HG03571 (cell line): ENCODE measurements around the gene SLC44A1.

ENCODE experiments used
- ATAC-seq: cut with Tn5 transposase; IDR thresholded peaks from one replicate; pipeline ENCODE4 v1.9.1; 2021; ENCODE audit not compliant: unreplicated experiment

Gene SLC44A1

DNA sequence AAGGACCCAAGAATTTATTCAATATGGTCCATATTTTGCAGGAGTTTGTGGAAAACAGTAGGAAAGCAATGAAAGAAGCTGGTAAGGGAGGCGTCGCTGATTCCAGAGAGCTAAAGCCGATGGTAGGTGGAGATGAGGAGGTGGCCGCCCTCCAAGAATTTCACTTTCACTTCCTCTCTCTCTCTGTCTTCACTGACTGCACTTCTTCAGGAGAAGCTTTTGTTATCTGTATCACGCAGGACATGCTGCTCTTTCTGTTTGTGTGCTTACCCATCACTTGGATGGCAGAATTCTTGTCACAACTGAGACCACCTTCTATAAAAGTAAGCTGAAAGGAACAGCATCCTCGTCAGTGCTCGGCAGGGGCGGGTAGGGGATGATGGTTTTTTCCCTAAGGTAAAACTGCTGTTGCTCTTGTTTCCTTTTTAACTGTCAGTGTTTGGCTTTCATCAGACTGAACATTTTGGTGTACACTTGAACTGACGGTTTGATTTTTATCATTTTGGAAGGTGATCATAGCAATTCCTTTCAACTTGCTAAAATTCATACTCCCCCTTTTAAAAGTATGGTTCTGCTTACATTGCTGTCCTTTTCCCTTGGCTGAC is 141.0 kb downstream of the SLC44A1 start:
- ATAC-seq, result peak; percentile 98

GRCh38 chr9:105389796-105390195 is 145.3 kb downstream of the SLC44A1 start:
- no peak for ATAC-seq

GRCh38 chr9:105390871-105391270 is 146.4 kb downstream of the SLC44A1 start:
- ATAC-seq, result no peak

DNA sequence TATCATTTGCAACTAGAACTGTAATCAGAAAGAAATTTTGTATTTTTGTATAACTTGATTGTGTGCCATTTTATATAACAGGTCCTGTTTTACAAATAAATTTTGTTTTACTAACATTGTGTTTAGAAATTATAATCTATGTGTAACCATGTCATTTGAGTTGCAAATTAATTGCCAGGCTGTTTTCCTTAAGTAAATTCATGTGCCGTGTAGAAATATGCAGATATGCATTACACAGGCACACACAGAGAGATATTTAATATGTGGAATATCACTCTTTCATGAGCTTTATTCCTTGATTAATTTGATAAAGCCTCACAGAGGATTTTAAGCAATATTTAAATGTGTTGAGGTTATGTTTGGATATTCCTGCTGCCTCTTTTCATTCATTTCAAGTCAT is 146.8 kb downstream of the SLC44A1 start:
- ATAC-seq, result no peak

DNA sequence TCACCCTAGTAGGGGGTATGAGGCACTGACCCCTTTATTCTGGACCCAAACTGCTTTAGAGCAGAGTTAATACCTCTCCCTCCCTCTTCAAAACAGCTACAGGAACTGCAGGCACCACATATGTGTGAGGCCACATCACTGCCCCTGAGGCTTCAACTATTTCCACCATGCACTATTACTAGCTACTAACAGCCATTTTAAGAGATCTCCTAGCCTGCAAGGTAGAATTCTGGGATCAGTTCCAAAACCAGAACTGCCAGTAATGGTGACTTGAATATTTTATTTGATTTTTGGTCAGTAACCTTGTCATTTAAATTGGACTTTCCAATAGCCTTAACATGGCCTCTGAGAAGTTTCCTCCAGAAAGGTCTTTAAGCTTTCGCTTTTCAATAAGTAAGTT is 148.1 kb downstream of the SLC44A1 start:
- ATAC-seq, result no peak

DNA sequence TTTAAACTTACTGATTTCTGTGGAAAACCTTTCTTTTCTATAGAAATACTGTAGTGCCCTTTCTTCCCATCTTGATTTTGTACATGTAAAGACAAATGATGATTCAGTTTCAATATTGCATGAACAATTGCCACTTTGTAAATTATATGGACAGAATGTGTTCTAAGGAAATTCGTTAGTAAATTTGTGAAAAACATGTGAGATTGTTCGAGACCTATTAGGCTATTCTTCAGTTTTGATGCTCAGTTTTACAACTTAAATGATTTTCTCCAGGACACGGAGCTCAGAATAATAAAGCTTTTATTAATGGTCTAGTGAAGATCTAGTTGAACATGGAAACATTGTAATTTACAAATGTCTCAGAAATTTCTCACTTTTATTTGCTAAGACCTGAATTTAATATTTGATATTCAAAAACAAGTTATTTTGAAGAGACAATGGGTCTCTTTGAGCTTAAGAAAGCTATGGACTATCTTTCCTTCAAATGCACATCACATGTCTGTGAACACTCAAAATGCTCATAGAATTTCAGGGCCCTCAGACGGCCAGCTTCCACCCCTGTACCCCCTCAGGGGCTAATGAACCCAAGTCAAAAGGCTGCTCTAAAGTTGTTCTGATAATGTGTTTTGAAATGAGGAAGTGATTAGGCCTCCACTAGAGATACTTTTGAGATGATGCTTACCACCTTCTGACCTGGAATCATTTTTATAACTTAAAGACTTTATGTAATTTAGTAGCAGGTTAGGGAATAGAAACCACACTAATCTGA is 149.3 kb downstream of the SLC44A1 start:
- no peak for ATAC-seq

- no peak for ATAC-seq
Measured at GRCh38 chr9:105396441-105396840, 152.0 kb downstream of the SLC44A1 start.

- ATAC-seq, result no peak
Measured at GRCh38 chr9:105396901-105397300, 152.4 kb downstream of the SLC44A1 start.

GRCh38 chr9:105399117-105399516 is 154.7 kb downstream of the SLC44A1 start:
- no peak for ATAC-seq

DNA sequence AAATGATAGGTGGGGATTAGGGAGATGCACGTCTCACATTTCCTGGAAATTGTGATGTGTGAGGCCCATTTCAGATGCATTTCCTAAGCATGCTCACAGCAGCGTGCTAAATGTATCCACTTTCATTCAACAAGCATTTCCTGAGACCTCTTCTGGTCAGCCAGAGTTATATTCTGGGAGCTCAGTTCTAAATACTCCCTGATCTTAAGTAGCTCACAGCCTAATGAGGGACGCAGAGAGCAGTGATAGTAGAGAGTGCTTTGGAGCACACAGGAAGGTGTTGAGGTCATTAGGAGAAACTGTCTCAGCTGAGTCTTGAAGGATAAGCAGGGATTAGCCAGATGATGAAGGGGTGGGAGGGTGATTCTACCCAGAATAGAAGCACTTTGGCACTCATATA is 157.2 kb downstream of the SLC44A1 start:
- ATAC-seq, result no peak

GRCh38 chr9:105403552-105404248 is 159.2 kb downstream of the SLC44A1 start:
- ATAC-seq, result no peak

DNA sequence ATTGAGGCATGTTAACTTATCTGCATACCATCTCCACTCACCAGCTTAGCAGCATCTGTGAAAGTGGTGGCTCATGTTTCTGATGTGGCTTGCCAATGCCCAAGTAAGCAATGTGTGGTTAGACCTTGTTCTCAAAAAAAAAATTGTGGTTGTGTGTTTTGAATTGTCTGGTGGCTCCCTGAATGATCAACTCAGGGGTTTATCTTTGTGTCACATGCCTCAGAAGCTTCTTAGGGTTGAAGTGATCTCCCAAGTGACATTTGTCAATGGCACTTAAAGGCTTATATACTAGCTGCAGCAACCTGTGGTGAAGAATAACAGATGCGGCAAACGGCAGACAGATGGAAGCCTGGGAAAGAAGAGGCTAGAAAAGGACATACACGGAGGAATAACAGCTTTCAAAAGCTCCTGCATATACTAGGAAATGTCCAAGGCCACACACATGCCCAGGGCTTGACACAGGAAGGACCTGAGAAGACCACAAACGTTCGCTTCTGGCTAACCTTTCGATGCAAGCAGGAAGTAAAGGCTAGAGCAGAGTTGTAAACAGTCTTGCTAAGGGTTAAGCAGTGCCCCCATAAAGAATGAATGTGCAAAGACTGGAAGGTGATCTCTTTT is 161.2 kb downstream of the SLC44A1 start:
- peak; percentile 94 for ATAC-seq

DNA sequence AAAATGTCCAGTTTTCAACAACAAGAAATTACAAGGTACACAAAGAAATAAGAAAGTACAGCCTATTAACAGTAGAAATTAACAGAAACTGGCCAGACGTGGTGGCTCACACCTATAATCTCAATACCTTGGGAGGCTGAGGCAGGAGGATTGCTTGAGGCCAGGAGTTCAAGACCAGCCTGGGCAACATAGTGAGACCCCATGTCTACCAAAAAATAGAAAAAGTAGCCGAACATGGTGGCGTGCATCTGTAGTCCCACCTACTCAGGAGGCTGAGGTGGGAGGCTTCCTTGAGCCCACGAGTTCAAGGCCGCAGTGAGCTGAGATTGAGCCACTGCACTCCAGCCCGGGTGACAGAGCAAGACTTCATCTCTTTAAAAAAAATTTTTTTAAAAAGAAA is 161.9 kb downstream of the SLC44A1 start:
- ATAC-seq, result no peak

DNA sequence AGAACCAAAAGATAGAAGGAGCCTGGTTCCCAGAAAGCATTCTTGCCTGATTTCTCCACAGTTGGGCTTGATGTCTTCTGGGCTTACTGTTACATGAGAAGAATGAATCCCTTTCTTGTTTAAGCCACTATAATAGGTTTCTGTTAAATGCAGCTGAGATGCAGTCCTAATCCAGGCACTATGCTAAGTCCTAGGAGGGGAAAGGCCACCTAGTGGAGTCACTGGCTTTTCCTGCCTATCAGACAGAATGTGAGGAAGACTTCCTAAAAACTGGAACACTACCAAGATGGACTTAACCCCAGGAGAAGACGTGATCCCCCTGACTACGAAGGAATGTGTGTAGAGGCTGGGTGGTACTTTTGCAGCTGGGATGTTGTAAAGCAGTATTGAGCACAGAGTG is 169.1 kb downstream of the SLC44A1 start:
- ATAC-seq, result no peak

DNA sequence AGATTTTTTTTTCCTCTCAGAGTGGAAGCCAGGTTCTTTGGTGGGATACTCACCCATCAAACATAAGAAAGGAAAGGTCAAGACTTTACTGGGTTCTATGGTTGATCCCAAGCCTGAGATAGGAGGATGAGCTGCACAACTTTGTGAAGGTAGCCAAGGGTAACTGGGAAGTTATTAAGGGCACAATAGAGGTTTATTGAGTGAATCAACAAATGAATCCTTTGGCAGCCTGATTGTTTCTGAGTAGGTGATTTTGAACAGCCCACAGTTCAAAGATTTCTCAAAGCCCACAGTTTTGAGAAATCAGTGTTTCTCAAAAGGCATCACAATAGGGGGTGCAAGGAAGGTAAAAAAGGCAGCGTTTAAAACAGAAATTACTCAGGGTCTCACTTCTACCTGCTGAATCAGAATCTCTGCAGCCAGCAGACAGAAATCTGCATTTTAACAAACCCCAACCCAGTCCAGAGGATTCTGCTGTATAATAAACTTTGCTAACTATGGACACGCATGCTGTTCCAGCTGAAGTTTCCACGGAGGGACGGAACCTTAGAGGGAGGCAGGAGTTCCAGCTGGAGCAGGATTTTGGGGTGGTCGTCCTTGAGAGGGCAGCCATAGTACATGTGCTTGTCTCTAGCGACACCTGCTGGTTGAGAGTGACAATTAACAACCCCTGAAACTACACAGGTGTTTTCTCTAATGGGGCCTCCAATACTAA is 170.7 kb downstream of the SLC44A1 start:
- peak; percentile 78 for ATAC-seq

DNA sequence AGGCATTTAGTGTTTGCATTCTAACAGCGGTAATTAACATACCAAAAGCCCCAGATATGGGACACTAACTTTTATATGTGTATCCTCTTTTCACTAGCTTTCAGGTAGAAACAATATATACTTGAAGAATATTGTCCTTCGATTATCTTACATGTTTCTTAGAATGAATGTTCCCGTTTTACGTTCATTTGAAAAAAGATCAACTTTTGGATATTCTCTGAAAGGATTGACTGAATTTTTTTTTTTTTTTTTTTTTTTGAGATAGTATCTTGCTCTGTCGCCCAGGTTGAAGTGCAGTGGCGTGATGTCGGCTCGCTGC is 171.2 kb downstream of the SLC44A1 start:
- no peak for ATAC-seq

GRCh38 chr9:105416840-105417239 is 172.4 kb downstream of the SLC44A1 start:
- ATAC-seq, result no peak

- no peak for ATAC-seq
Measured at GRCh38 chr9:105418588-105419500, 174.4 kb downstream of the SLC44A1 start.

- no peak for ATAC-seq
Measured at GRCh38 chr9:105419816-105420597, 175.6 kb downstream of the SLC44A1 start.
